Measurements from ENCODE around the gene FOXO6. TPM values are rescaled to one million over a fixed set of nuclear protein-coding genes. Genes with fewer than 3 reads are reported as not detected.

The FOXO6 gene
- total and polyA plus RNA-seq, 9 of the 15 experiments (the other 6 are each of a cell fraction or from before 2014, with no cell fraction given), result 0.04 to 0.31 (median 0.12) TPM; not detected in 5

DNA sequence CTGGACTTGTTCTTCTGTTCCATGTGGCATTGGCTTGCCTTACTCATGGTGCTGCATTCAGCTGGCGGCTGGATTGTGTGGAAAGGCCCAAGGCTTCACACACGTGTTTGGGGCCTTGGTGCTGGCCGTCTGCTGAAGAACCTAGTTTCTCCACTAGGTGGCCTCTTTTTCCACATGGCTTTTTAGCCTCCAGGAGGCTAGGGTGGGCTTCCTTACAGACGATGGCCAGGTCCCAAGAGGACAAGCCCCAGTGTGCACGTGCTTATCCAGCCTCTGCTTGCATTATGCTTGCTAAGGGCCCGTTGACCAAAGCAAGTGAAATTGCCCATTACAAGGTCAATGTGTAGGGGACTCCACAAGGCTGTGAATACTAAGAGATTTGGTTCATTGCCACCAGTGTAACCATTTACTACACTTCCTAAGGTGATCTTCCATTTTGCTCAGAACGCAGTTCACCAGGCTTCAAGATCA is 47.5 kb upstream of the FOXO6 start (continued):
- TF ChIP-seq, protein P1, sequence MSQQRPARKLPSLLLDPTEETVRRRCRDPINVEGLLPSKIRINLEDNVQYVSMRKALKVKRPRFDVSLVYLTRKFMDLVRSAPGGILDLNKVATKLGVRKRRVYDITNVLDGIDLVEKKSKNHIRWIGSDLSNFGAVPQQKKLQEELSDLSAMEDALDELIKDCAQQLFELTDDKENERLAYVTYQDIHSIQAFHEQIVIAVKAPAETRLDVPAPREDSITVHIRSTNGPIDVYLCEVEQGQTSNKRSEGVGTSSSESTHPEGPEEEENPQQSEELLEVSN (IDR thresholded peaks at IDR 0.05; ENCODE audit: borderline replicate concordance in 1 of 2, extremely low read depth in 1 of 2, insufficient read depth in 1 of 2, insufficient read length in 1 of 2, low read depth in 1 of 2, low read length in 1 of 2, poor library complexity in 1 of 2, severe bottlenecking in 1 of 2), result peak in 1 of 2 experiments; percentile 68
- TF ChIP-seq XRCC5 (IDR thresholded peaks at IDR 0.05; ENCODE audit: low read depth, low read length) (peak; percentile 55; the same call in 1 of the 2 replicates), HLTF (IDR thresholded peaks at IDR 0.05) (no peak), ZBTB7A (IDR thresholded peaks at IDR 0.05; ENCODE audit: borderline replicate concordance, control insufficient read depth, low read depth, low read length) (peak; percentile 70), CBX3 (IDR thresholded peaks at IDR 0.05; ENCODE audit: borderline replicate concordance in 1 of 2, low read length in 2 of 2) (peak in 1 of 2 experiments; percentile 65; a peak in 1 of 3 replicates)
- TF ChIP-seq, protein P2, sequence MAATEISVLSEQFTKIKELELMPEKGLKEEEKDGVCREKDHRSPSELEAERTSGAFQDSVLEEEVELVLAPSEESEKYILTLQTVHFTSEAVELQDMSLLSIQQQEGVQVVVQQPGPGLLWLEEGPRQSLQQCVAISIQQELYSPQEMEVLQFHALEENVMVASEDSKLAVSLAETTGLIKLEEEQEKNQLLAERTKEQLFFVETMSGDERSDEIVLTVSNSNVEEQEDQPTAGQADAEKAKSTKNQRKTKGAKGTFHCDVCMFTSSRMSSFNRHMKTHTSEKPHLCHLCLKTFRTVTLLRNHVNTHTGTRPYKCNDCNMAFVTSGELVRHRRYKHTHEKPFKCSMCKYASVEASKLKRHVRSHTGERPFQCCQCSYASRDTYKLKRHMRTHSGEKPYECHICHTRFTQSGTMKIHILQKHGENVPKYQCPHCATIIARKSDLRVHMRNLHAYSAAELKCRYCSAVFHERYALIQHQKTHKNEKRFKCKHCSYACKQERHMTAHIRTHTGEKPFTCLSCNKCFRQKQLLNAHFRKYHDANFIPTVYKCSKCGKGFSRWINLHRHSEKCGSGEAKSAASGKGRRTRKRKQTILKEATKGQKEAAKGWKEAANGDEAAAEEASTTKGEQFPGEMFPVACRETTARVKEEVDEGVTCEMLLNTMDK (IDR thresholded peaks at IDR 0.05; ENCODE audit: borderline replicate concordance, insufficient read depth, low read depth, low read length, poor library complexity, severe bottlenecking), result peak; percentile 52
- TF ChIP-seq, protein P3, sequence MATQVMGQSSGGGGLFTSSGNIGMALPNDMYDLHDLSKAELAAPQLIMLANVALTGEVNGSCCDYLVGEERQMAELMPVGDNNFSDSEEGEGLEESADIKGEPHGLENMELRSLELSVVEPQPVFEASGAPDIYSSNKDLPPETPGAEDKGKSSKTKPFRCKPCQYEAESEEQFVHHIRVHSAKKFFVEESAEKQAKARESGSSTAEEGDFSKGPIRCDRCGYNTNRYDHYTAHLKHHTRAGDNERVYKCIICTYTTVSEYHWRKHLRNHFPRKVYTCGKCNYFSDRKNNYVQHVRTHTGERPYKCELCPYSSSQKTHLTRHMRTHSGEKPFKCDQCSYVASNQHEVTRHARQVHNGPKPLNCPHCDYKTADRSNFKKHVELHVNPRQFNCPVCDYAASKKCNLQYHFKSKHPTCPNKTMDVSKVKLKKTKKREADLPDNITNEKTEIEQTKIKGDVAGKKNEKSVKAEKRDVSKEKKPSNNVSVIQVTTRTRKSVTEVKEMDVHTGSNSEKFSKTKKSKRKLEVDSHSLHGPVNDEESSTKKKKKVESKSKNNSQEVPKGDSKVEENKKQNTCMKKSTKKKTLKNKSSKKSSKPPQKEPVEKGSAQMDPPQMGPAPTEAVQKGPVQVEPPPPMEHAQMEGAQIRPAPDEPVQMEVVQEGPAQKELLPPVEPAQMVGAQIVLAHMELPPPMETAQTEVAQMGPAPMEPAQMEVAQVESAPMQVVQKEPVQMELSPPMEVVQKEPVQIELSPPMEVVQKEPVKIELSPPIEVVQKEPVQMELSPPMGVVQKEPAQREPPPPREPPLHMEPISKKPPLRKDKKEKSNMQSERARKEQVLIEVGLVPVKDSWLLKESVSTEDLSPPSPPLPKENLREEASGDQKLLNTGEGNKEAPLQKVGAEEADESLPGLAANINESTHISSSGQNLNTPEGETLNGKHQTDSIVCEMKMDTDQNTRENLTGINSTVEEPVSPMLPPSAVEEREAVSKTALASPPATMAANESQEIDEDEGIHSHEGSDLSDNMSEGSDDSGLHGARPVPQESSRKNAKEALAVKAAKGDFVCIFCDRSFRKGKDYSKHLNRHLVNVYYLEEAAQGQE (IDR thresholded peaks at IDR 0.05; ENCODE audit: borderline replicate concordance), result peak; percentile 36; the same call in 1 of the 2 replicates
- TF ChIP-seq, protein P3 (CRISPR knock-in tag; IDR thresholded peaks at IDR 0.05; ENCODE audit: low read depth), result no peak

Measured in K562 (cell line).